Measurements from ENCODE around the gene MYBPC2. TPM values are rescaled to one million over a fixed set of nuclear protein-coding genes. Genes with fewer than 3 reads are reported as not detected.
A peak's percentile ranks its signal among the peaks of the same experiment; 100 is the strongest.
"Not testable (repeated sequence)": the region's sequence is repeated elsewhere in the genome, so short reads cannot be mapped to it uniquely, and the experiment has no call there.

MYBPC2 gene
- total RNA-seq, 1 donor from 2014 or later: not detected

GRCh38 chr19:50459638-50460037, 26.9 kb downstream of the MYBPC2 start:
- no peak for DNase-seq

GRCh38 chr19:50460161-50460765, 27.6 kb downstream of the MYBPC2 start:
- no peak for DNase-seq

GRCh38 chr19:50461066-50461875, 28.6 kb downstream of the MYBPC2 start:
- DNase-seq: no peak

- DNase-seq: no peak
Observed at GRCh38 chr19:50462970-50463369, 30.3 kb downstream of the MYBPC2 start.

GRCh38 chr19:50464348-50464747, 31.7 kb downstream of the MYBPC2 start:
- no peak for DNase-seq

GRCh38 chr19:50465000-50465399, 32.3 kb downstream of the MYBPC2 start:
- DNase-seq: no peak

- no peak for DNase-seq
Observed at GRCh38 chr19:50465986-50466705, 33.5 kb downstream of the MYBPC2 start.

GRCh38 chr19:50466706-50467039, 34.0 kb downstream of the MYBPC2 start:
- DNase-seq: no peak

- DNase-seq: no peak
Observed at GRCh38 chr19:50467566-50467965, 34.9 kb downstream of the MYBPC2 start.

- DNase-seq: no peak
Observed at GRCh38 chr19:50468818-50469217, 36.1 kb downstream of the MYBPC2 start.

GRCh38 chr19:50473336-50473735, 40.6 kb downstream of the MYBPC2 start:
- not testable (repeated sequence) for DNase-seq

GRCh38 chr19:50475101-50475568, 42.4 kb downstream of the MYBPC2 start:
- DNase-seq: no peak

- DNase-seq: no peak
Observed at GRCh38 chr19:50475736-50476223, 43.1 kb downstream of the MYBPC2 start.

- peak; percentile 83 for DNase-seq
Observed at GRCh38 chr19:50476224-50476906, 43.7 kb downstream of the MYBPC2 start, which contains the start of the genes EMC10 and GARIN5A. TSS of gene EMC10 (plus strand) at chr19:50476507. CDS start at chr19:50476545, 38 bp downstream. TSS of gene GARIN5A (minus strand) at chr19:50476848. CDS start at chr19:50476388, 460 bp downstream.

- DNase-seq: no peak
Observed at GRCh38 chr19:50476907-50477238, 44.2 kb downstream of the MYBPC2 start.

- DNase-seq: no peak
Observed at GRCh38 chr19:50477751-50478515, 45.2 kb downstream of the MYBPC2 start.

- no peak for DNase-seq
Observed at GRCh38 chr19:50478901-50479715, 46.4 kb downstream of the MYBPC2 start.

- no peak for DNase-seq
Observed at GRCh38 chr19:50479761-50480251, 47.1 kb downstream of the MYBPC2 start.

GRCh38 chr19:50480281-50481111, 47.8 kb downstream of the MYBPC2 start:
- DNase-seq: no peak

Measured in occipital lobe (tissue), 2 donors.